ENCODE data around the gene DNAJC5G.
"Not testable (repeated sequence)": the region's sequence is repeated elsewhere in the genome, so short reads cannot be mapped to it uniquely, and the experiment has no call there.

The DNAJC5G gene

GRCh38 chr2:27264253-27264752 is 10.9 kb upstream of the DNAJC5G start:
- Histone ChIP-seq H3K4me3 (ENCODE audit: low read depth, low read length) (peak overlapping the region; percentile 54), H3K27ac (ENCODE audit: low read depth, low read length) (no peak overlapping the region), H3K79me2 (ENCODE audit: control insufficient read depth, insufficient read depth, low read length, unreplicated experiment) (no peaks in the 10 kb centered on the region), H3K27me3 (ENCODE audit: insufficient read depth, low read length) (peaks cover 78% of the 10 kb centered on the region), H2AFZ (ENCODE audit: low read length, unreplicated experiment) (peak overlapping the region; percentile 61), H3K36me3 (ENCODE audit: insufficient read depth, low read length) (no peaks in the 10 kb centered on the region), H3K4me1 (ENCODE audit: control insufficient read depth, insufficient read depth, low read length, unreplicated experiment) (peaks cover 12% of the 10 kb centered on the region)

GRCh38 chr2:27264753-27265535 is 10.3 kb upstream of the DNAJC5G start:
- H3K79me2 ChIP-seq (ENCODE audit: control insufficient read depth, insufficient read depth, low read length, unreplicated experiment) = no peaks in the 10 kb centered on the region
- H3K4me1 ChIP-seq (ENCODE audit: control insufficient read depth, insufficient read depth, low read length, unreplicated experiment) = peaks cover 12% of the 10 kb centered on the region
- H2AFZ ChIP-seq (ENCODE audit: low read length, unreplicated experiment) = peak overlapping the region; percentile 61
- H3K4me3 ChIP-seq (ENCODE audit: low read depth, low read length) = peak overlapping the region; percentile 54
- H3K27me3 ChIP-seq (ENCODE audit: insufficient read depth, low read length) = peaks cover 80% of the 10 kb centered on the region
- H3K27ac ChIP-seq (ENCODE audit: low read depth, low read length) = no peak overlapping the region
- H3K36me3 ChIP-seq (ENCODE audit: insufficient read depth, low read length) = no peaks in the 10 kb centered on the region

- Histone ChIP-seq H3K36me3 (ENCODE audit: insufficient read depth, low read length) (no peaks in the 10 kb centered on the region), H3K4me3 (ENCODE audit: low read depth, low read length) (no peak overlapping the region), H3K79me2 (ENCODE audit: control insufficient read depth, insufficient read depth, low read length, unreplicated experiment) (no peaks in the 10 kb centered on the region), H3K4me1 (ENCODE audit: control insufficient read depth, insufficient read depth, low read length, unreplicated experiment) (peaks cover 12% of the 10 kb centered on the region), H3K27me3 (ENCODE audit: insufficient read depth, low read length) (peaks cover 77% of the 10 kb centered on the region), H3K27ac (ENCODE audit: low read depth, low read length) (no peak overlapping the region), H2AFZ (ENCODE audit: low read length, unreplicated experiment) (no peak overlapping the region)
Observed at GRCh38 chr2:27265536-27265870, 9.7 kb upstream of the DNAJC5G start.

DNA sequence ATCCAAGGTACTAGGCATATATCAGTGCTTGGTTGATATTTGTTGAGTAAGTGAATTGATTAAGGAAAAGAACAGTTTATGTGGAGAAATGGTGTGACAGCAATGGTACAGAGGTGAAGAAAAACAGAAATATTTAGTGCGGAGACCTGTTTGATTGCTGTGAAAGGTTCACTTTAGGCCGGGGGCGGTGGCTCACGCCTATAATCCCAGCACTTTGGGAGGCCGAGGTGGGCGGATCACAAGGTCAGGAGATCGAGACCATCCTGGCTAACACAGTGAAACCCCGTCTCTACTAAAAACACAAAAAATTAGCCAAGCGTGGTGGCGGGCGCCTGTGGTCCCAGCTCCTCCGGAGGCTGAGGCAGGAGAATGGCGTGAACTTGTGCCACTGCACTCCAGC is 6.9 kb upstream of the DNAJC5G start:
- not testable (repeated sequence) for H2AFZ ChIP-seq (ENCODE audit: low read length, unreplicated experiment); H3K4me3 ChIP-seq (ENCODE audit: low read depth, low read length); H3K27ac ChIP-seq (ENCODE audit: low read depth, low read length); H3K79me2 ChIP-seq (ENCODE audit: control insufficient read depth, insufficient read depth, low read length, unreplicated experiment); H3K36me3 ChIP-seq (ENCODE audit: insufficient read depth, low read length); H3K4me1 ChIP-seq (ENCODE audit: control insufficient read depth, insufficient read depth, low read length, unreplicated experiment)
- peaks cover 49% of the 10 kb centered on the region for H3K27me3 ChIP-seq (ENCODE audit: insufficient read depth, low read length)

- H3K36me3 ChIP-seq (ENCODE audit: insufficient read depth, low read length) = no peaks in the 10 kb centered on the region
- H3K27me3 ChIP-seq (ENCODE audit: insufficient read depth, low read length) = peaks cover 34% of the 10 kb centered on the region
- H3K27ac ChIP-seq (ENCODE audit: low read depth, low read length) = no peak overlapping the region
- no peak overlapping the region for H2AFZ ChIP-seq (ENCODE audit: low read length, unreplicated experiment)
- no peak overlapping the region for H3K4me3 ChIP-seq (ENCODE audit: low read depth, low read length)
- H3K4me1 ChIP-seq (ENCODE audit: control insufficient read depth, insufficient read depth, low read length, unreplicated experiment) = no peaks in the 10 kb centered on the region
- no peaks in the 10 kb centered on the region for H3K79me2 ChIP-seq (ENCODE audit: control insufficient read depth, insufficient read depth, low read length, unreplicated experiment)
Observed at GRCh38 chr2:27270131-27270530, 5.1 kb upstream of the DNAJC5G start.

DNA sequence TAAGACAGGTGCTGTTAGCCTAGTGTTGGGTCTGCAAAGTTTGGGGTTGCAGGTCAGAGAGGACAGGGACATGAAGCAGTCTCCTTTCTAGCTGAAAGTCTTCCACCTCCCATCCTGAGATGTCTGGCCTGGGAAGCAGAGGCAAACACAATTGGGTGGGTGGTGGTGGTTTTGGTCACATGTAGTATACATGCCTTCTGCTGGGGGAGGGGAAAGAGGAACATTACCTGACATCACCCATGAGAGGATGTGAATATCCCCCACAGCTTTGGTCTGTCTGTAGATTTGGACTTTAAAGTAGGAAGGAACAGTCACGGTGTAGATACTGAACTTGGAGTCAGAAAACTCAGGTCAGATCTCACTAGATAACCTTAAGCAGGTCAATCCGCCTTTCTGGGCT is 4.6 kb upstream of the DNAJC5G start:
- H2AFZ ChIP-seq (ENCODE audit: low read length, unreplicated experiment) = no peak overlapping the region
- no peaks in the 10 kb centered on the region for H3K79me2 ChIP-seq (ENCODE audit: control insufficient read depth, insufficient read depth, low read length, unreplicated experiment)
- no peak overlapping the region for H3K4me3 ChIP-seq (ENCODE audit: low read depth, low read length)
- no peak overlapping the region for H3K27ac ChIP-seq (ENCODE audit: low read depth, low read length)
- H3K27me3 ChIP-seq (ENCODE audit: insufficient read depth, low read length) = peaks cover 28% of the 10 kb centered on the region
- no peaks in the 10 kb centered on the region for H3K36me3 ChIP-seq (ENCODE audit: insufficient read depth, low read length)
- no peaks in the 10 kb centered on the region for H3K4me1 ChIP-seq (ENCODE audit: control insufficient read depth, insufficient read depth, low read length, unreplicated experiment)

- no peak overlapping the region for H2AFZ ChIP-seq (ENCODE audit: low read length, unreplicated experiment)
Observed at GRCh38 chr2:27271631-27272340, 3.4 kb upstream of the DNAJC5G start.

DNA sequence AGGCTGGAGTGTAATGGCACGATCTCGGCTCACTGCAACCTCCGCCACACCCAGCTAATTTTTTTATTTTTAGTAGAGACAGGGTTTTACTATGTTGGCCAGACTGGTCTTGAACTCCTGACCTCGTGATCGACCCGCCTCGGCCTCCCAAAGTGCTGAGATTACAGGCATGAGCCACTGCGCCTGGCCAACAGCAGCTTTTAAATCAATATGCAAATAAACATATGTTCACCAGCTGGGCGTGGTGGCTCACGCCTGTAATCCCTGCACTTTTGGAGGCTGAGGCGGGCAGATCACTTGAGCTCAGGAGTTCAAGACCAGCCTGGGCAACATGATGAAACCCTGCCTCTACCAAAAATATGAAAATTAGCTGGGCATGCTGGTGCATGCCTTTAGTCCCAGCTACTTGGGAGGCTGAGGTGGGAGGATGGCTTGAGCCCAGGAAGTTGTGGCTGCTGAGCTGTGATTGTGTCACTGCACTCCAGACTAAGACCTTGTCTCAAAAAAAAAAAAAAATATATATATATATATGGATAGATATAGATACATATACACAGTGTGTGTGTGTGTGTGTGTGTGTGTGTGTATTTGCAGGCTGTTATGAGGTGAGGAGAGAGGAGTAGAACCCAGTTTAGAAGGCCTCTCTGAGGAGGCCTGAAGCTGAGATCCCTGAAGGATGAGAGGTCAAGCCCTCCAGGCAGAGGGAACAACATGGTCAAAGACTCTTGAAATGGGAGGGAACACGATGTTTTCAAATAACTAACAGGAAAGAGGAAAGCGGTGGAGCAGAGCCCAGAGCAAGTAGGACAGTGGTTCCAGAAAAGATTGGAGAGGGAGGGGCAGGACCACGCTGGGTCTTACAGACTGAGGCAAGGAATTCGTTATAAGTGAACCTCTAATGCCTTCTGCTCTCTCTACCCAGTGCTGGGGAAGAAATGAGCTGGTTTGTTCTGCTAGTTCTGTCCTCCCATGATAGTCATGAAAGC is 2.4 kb upstream of the DNAJC5G start:
- not testable (repeated sequence) for H2AFZ ChIP-seq (ENCODE audit: low read length, unreplicated experiment); H3K27ac ChIP-seq (ENCODE audit: low read depth, low read length)

More at GRCh38 chr2:27271631-27272340, 3.4 kb upstream of the DNAJC5G start:
- H3K27me3 ChIP-seq (ENCODE audit: insufficient read depth, low read length) = peaks cover 21% of the 10 kb centered on the region
- H3K4me1 ChIP-seq (ENCODE audit: control insufficient read depth, insufficient read depth, low read length, unreplicated experiment) = no peaks in the 10 kb centered on the region
- H3K36me3 ChIP-seq (ENCODE audit: insufficient read depth, low read length) = no peaks in the 10 kb centered on the region
- H3K79me2 ChIP-seq (ENCODE audit: control insufficient read depth, insufficient read depth, low read length, unreplicated experiment) = no peaks in the 10 kb centered on the region
- H3K4me3 ChIP-seq (ENCODE audit: low read depth, low read length) = no peak overlapping the region
- no peak overlapping the region for H3K27ac ChIP-seq (ENCODE audit: low read depth, low read length)

DNA sequence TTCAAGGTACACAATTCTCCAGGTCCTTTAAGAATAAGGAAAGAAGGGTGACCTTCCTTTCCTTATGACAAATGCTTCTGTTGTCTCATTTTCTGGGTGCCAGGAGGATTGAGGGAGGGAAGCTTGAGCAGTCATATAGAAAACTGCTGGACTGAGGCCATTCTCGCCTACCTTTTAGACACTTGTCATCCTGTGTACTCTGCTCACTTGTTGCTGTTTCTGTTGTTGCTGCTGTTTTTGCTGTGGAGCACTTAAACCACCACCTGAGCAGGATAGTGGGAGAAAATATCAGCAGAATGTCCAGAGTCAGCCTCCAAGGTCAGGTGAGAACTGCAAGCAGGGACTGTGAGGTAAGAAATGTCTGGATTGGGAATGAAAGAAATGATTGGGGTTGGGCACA is 2.8 kb downstream of the DNAJC5G start:
- no peaks in the 10 kb centered on the region for H3K36me3 ChIP-seq (ENCODE audit: insufficient read depth, low read length)
- H3K4me3 ChIP-seq (ENCODE audit: low read depth, low read length) = no peak overlapping the region
- H3K27ac ChIP-seq (ENCODE audit: low read depth, low read length) = no peak overlapping the region
- H3K4me1 ChIP-seq (ENCODE audit: control insufficient read depth, insufficient read depth, low read length, unreplicated experiment) = peaks cover 30% of the 10 kb centered on the region
- H3K27me3 ChIP-seq (ENCODE audit: insufficient read depth, low read length) = peaks cover 11% of the 10 kb centered on the region
- H2AFZ ChIP-seq (ENCODE audit: low read length, unreplicated experiment) = no peak overlapping the region
- no peaks in the 10 kb centered on the region for H3K79me2 ChIP-seq (ENCODE audit: control insufficient read depth, insufficient read depth, low read length, unreplicated experiment)

More for the DNA sequence above, 2.4 kb upstream of the DNAJC5G start:
- H3K79me2 ChIP-seq (ENCODE audit: control insufficient read depth, insufficient read depth, low read length, unreplicated experiment); H3K36me3 ChIP-seq (ENCODE audit: insufficient read depth, low read length); H3K4me1 ChIP-seq (ENCODE audit: control insufficient read depth, insufficient read depth, low read length, unreplicated experiment); H3K4me3 ChIP-seq (ENCODE audit: low read depth, low read length): not testable (repeated sequence)
- peaks cover 26% of the 10 kb centered on the region for H3K27me3 ChIP-seq (ENCODE audit: insufficient read depth, low read length)

DNA sequence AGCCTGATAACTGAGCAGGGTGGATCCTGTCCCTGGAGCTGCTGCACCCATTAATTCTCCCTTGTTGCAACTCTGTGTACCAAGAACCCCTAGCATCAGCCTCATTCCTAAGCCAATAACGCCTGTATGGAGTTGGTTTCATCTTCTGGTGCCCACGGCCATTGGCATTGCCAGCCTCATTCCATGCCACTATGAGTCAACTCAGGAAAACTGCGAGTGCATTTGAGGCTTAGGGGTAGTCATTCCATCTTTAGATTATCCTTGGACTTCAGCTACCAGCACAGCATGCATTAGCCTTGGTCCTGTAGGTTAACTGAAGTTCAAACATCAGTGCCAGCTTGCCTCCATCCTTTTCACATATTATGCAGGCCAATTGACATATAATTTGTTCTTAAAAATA is 5.6 kb downstream of the DNAJC5G start:
- H3K36me3 ChIP-seq (ENCODE audit: insufficient read depth, low read length) = no peaks in the 10 kb centered on the region
- peaks cover 32% of the 10 kb centered on the region for H3K4me1 ChIP-seq (ENCODE audit: control insufficient read depth, insufficient read depth, low read length, unreplicated experiment)
- peaks cover 13% of the 10 kb centered on the region for H3K27me3 ChIP-seq (ENCODE audit: insufficient read depth, low read length)
- no peaks in the 10 kb centered on the region for H3K79me2 ChIP-seq (ENCODE audit: control insufficient read depth, insufficient read depth, low read length, unreplicated experiment)
- no peak overlapping the region for H3K27ac ChIP-seq (ENCODE audit: low read depth, low read length)
- no peak overlapping the region for H2AFZ ChIP-seq (ENCODE audit: low read length, unreplicated experiment)
- H3K4me3 ChIP-seq (ENCODE audit: low read depth, low read length) = no peak overlapping the region

Data from ACC112 (cell line).